Activated CD8-positive, alpha-beta T cell treated with anti-CD3 and anti-CD28 coated beads, Interleukin-2, amount 10 ng/mL, durations not matched to agents 7 days and 5 days (primary cell): Measurements from ENCODE around the gene PTCD1. TPM values are rescaled to one million over a fixed set of nuclear protein-coding genes. Genes with fewer than 3 reads are reported as not detected.
A peak's percentile ranks its signal among the peaks of the same experiment; 100 is the strongest.

Source experiments
- ATAC-seq: fragments of 150-1000 bp; cut with Tn5 transposase; one replicate; pipeline ENCODE4 v1.10.0; 2021; ENCODE audit warnings: moderate library complexity
- CTCF ChIA-PET: fragments of 350-600 bp; sonication (Branson Sonifier 250); formaldehyde crosslinking; loops from one replicate; lab custom pipeline; 2021; ENCODE audit warnings: antibody characterized with exemption; lab: Charles Lee
- POLR2A ChIA-PET: fragments of 350-600 bp; sonication (Branson Sonifier 250); formaldehyde crosslinking; loops from one replicate; lab custom pipeline; 2021; ENCODE audit warnings: antibody characterized with exemption; lab: Charles Lee
- DNase-seq: peaks from one replicate; pipeline ENCODE4 v3.0.0-alpha.2; 2020
- H3K27ac Mint-ChIP-seq: one replicate; pipeline ENCODE4 v1.8.0; 2021; ENCODE audit warnings: mild to moderate bottlenecking, mixed read lengths
- H3K27me3 Mint-ChIP-seq: one replicate; pipeline ENCODE4 v1.8.0; 2021; ENCODE audit warnings: low read depth, mixed read lengths
- H3K36me3 Mint-ChIP-seq: one replicate; pipeline ENCODE4 v1.8.0; 2021; ENCODE audit warnings: low read depth, mixed read lengths
- H3K4me1 Mint-ChIP-seq: one replicate; pipeline ENCODE4 v1.8.0; 2021; ENCODE audit warnings: low read depth, mixed read lengths
- H3K4me3 Mint-ChIP-seq: one replicate; pipeline ENCODE4 v1.8.0; 2021; ENCODE audit warnings: mild to moderate bottlenecking, mixed read lengths
- H3K9me3 Mint-ChIP-seq: one replicate; pipeline ENCODE4 v1.8.0; 2022; ENCODE audit warnings: mixed read lengths; ENCODE audit not compliant: insufficient read depth
- total RNA-seq, 2 experiments: library from RNA; stranded (reverse); gene quantifications; one replicate each; pipeline ENCODE4 v1.2.3, GENCODE V29; 2021

PTCD1 gene, protein sequence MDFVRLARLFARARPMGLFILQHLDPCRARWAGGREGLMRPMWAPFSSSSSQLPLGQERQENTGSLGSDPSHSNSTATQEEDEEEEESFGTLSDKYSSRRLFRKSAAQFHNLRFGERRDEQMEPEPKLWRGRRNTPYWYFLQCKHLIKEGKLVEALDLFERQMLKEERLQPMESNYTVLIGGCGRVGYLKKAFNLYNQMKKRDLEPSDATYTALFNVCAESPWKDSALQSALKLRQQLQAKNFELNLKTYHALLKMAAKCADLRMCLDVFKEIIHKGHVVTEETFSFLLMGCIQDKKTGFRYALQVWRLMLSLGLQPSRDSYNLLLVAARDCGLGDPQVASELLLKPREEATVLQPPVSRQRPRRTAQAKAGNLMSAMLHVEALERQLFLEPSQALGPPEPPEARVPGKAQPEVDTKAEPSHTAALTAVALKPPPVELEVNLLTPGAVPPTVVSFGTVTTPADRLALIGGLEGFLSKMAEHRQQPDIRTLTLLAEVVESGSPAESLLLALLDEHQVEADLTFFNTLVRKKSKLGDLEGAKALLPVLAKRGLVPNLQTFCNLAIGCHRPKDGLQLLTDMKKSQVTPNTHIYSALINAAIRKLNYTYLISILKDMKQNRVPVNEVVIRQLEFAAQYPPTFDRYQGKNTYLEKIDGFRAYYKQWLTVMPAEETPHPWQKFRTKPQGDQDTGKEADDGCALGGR
- 10 to 100 TPM; 10.9 to 13.4 TPM for total RNA-seq

DNA sequence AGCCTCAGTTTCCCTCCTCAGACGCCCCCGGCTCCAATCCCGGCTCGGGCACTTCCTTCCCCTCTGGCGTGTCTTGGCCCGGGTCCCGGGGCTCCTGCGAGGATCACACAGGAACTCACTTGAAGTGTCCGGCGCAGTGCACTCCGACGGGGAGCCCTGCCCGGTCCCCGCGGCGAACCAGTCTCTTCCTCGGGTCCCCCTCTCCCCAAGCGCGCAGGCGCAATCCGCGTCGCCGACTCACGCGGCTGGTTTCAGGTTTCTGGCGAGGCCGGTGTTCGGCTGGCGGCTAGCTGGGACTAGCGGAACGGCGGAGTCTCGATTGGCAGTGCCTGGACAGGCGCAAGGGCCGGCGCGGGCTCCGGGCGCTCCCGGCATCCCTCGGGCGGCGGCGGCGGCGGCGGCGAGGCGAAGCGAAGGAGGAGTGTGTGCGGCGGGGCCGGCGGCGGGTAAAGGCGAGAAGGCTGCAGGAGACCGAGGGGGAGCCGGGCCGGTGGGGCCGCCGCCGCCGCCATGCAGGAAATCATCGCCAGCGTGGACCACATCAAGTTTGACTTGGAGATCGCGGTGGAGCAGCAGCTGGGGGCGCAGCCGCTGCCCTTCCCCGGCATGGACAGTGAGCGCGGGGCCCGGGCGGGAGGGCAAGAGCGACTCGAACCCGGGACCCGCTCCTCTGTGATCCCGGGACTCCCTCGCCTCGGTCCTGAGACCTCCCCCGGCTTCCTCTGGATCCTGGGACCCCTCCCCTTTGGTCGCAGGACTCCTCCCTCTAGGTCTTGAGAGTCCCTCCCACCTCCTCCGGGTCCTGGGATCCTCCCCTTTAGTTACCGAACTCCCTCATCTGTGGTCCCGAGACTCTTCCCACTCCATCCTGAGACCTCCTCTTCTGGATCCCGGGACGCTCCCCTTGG, at the start of gene PTCD1, which contains the start of gene CPSF4:
TSS of gene PTCD1 (minus strand) at position 226 of the 908 bp plus-strand sequence. CDS start 3,556 bp downstream, outside the sequence.
TSS of gene CPSF4 (plus strand) at position 371 of the 908 bp plus-strand sequence. CDS start at position 511, 140 bp downstream.
- POLR2A ChIA-PET = interaction anchor here (0.7 to 1.7 kb wide), 4 partner anchors 21 to 40 kb away, joined by 3 to 12 read pairs (median 4); partner anchors contain the start of genes BUD31 and PDAP1
- DNase-seq = peak; percentile 92
- Mint-ChIP-seq H3K27me3 (no peaks in the 10 kb centered on the region), H3K9me3 (no peaks in the 10 kb centered on the region), H3K4me1 (peaks cover 30% of the 10 kb centered on the region), H3K4me3 (peak within 1 kb of the TSS; percentile 98), H3K36me3 (peaks cover 31% of the 10 kb centered on the region), H3K27ac (peak within 1 kb of the TSS; percentile 96)
- CTCF ChIA-PET = interaction anchor here (0.6 to 1.3 kb wide), 4 partner anchors 9 to 61 kb away, joined by 3 to 4 read pairs (median 4); partner anchors contain the start of genes BUD31 and ZNF394
- ATAC-seq = peak; percentile 91

DNA sequence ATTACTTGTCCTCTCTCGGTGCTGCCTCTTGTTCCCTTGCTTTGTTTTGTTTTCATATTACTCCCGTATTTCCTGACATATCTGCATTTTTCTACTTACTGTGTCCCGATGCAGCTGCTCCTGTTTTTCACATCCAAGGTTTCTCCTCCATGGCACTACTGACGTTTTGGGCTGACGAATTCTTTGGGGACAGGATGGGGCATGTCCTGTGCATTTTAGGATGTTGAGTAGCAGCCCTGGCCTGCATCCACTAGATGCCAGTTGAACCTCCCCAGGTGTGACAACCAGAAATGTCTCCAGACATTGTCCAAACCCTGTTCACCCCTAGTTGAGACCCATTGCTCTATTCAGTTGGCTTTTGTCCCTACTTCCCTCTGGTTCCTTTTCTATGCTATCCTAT, 46.5 kb upstream of the PTCD1 start:
- H3K9me3 Mint-ChIP-seq = no peaks in the 10 kb centered on the region
- DNase-seq (no peak), ATAC-seq (no peak)
- CTCF ChIA-PET = no interaction called here
- POLR2A ChIA-PET = no interaction called here
- H3K4me3 Mint-ChIP-seq = no peak overlapping the region
- peaks cover 61% of the 10 kb centered on the region for H3K36me3 Mint-ChIP-seq
- peak overlapping the region; percentile 18 for H3K27ac Mint-ChIP-seq
- H3K4me1 Mint-ChIP-seq = peaks cover 2% of the 10 kb centered on the region
- H3K27me3 Mint-ChIP-seq = no peaks in the 10 kb centered on the region

DNA sequence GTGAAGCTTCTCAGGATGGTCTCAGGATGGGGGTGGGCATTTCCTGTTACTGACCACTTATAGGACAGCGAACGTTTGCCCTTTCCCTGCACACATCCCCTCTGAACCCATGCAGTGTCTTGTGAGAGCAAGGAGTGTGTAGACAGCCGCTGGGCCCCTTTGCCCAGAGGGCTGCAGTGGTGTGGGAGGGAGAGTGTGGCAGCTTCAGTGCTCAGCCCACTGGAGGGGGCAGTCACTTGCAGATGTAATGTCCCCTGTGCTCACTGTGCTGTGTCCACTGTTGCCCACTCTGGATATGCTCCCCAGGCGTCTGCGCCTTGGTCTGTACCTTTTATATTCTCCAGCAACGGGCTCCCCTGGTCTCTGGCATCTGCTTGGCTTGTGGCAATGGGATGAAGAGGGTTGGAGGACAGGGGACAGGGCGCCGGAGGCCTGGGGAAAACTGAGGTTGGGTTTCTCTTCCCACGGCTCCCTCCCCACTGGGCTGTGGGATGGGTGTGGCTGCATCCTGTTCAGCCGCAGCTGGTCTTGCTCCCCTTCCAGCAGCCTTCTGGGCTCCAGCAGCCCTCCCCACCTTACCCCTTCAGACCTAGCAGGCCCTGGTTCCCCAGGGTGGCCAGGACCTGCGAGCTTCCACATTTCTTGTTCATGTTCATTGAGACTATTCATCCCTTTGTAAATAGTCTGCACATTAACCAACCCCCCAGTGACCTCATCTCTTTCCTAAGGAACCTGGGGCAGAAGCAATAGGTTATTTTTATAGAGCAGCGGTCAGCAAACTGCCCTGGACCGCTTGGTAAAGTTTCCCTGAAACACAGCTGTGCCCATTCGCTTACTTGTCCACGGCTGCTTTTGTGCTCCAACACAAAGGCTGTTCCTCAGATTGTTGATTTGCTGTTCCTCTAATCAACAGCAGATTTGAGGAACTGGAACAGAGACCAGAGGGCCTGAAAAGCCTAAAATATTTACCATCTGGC, 40.2 kb upstream of the PTCD1 start:
- CTCF ChIA-PET = no interaction called here

DNA sequence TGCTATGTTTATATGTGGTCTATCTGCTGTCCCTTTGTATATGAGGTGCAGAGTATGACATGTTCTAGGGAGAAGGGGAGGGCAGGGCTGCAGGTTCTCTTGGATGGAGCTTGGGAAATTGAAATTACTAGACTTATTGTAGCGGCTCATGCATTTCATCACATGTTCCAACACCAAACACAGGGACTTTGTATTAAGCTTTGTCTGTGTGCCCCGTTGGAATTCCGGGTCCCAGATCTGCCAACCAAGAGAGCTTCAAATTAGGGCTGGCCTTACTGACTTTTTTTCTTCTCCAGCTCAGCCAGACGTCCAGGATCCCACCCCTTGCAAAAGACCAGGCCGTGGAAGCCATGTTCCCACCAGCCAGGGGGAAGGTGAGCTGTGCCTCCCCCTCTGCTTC, 37.5 kb upstream of the PTCD1 start:
- ATAC-seq = no peak
- peaks cover 1% of the 10 kb centered on the region for H3K27me3 Mint-ChIP-seq
- no peak overlapping the region for H3K27ac Mint-ChIP-seq
- peaks cover 56% of the 10 kb centered on the region for H3K36me3 Mint-ChIP-seq
- H3K4me3 Mint-ChIP-seq = no peak overlapping the region
- ChIA-PET POLR2A (interaction anchor here (2.3 kb wide), 1 partner anchor 24 kb away, joined by 15 read pairs; the partner anchor contains the start of gene ZNF394), CTCF (interaction anchor here (1.2 to 1.4 kb wide), 2 partner anchors 25 to 67 kb away, joined by 3 to 4 read pairs; partner anchors contain the start of genes BUD31 and PDAP1)
- no peak for DNase-seq
- no peaks in the 10 kb centered on the region for H3K9me3 Mint-ChIP-seq
- H3K4me1 Mint-ChIP-seq = peaks cover 53% of the 10 kb centered on the region

More for the DNA sequence above, 40.2 kb upstream of the PTCD1 start:
- POLR2A ChIA-PET = interaction anchor here (0.5 to 1.2 kb wide), 2 partner anchors 72 to 79 kb away, joined by 3 read pairs; no protein-coding TSS in a partner anchor
- Mint-ChIP-seq H3K4me3 (no peak overlapping the region), H3K9me3 (no peaks in the 10 kb centered on the region), H3K27me3 (no peaks in the 10 kb centered on the region), H3K27ac (peak overlapping the region; percentile 76), H3K4me1 (peaks cover 42% of the 10 kb centered on the region), H3K36me3 (peaks cover 58% of the 10 kb centered on the region)
- DNase-seq = no peak
- ATAC-seq = peak; percentile 28

DNA sequence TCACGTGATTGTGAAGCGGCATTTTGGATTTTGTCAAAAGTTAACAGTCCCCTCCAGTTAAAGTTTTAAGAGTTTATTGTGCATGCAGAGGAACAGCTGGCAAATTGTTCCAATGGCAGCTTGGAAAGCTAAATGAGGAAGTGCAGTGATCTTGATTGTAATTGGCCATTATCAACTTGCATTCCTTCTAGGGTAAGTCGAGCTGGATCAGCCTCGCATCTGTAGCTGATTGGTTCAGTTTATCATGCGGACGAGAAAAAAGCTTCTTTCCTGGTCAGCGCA, 34.7 kb upstream of the PTCD1 start:
- Mint-ChIP-seq H3K4me1 (peaks cover 43% of the 10 kb centered on the region), H3K27me3 (peaks cover 2% of the 10 kb centered on the region), H3K9me3 (no peaks in the 10 kb centered on the region), H3K4me3 (peak overlapping the region; percentile 97), H3K36me3 (peaks cover 34% of the 10 kb centered on the region), H3K27ac (peak overlapping the region; percentile 93)
- POLR2A ChIA-PET = interaction anchor here (0.7 to 1.4 kb wide), 6 partner anchors 27 to 653 kb away, joined by 3 to 6 read pairs (median 4); partner anchors contain the start of genes BUD31, PDAP1, ZKSCAN5 and ZNF394
- ATAC-seq = peak; percentile 2
- CTCF ChIA-PET = interaction anchor here (1.2 to 1.3 kb wide), 2 partner anchors 8 to 27 kb away, joined by 4 read pairs; partner anchors contain the start of gene ZNF394
- DNase-seq = no peak

DNA sequence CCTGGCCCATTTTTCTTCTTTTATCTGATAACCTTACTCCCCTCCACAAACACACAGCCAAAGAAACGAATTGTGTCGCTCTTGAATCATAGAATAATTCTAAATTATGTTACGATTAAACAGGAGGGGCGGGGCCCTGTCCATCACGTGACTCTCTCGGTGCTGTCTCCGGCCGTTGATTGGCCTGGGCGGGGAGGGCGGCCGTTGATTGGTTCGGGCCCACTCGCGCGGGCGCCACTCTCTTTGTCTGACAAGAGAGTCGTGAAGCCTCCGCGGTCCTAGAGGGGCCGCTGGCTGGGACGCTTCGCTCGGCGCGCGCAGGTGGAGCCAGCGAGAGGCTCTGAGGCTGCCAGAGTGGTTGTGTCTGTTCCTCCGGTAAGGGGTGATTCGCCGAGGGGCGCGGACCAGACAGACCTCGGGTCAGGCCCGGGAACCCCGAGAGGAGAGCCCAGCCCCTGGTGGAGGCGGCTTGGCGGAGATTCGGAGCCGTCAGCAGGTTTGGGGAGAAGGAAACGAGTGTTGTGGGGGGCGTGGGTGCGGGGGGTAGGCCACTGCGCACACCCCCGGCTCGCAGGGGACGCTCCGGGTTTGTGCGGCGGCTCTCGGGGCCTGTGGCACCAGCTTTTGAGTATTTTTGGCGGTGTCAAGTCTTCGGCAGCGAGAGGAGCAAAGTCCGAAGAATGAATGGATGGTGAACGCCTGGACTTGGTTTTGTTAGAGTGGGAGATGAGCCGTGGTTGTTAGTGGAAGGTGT, 34.1 kb upstream of the PTCD1 start, which contains the start of gene ZNF789:
TSS of gene ZNF789 (plus strand) at position 330 of the 754 bp plus-strand sequence. CDS start 3,567 bp downstream, outside the sequence.
- Mint-ChIP-seq H3K4me1 (peaks cover 38% of the 10 kb centered on the region), H3K4me3 (peak within 1 kb of the TSS; percentile 97), H3K27me3 (peaks cover 2% of the 10 kb centered on the region), H3K36me3 (peaks cover 29% of the 10 kb centered on the region), H3K27ac (peak within 1 kb of the TSS; percentile 93), H3K9me3 (no peaks in the 10 kb centered on the region)
- DNase-seq (peak; percentile 99), ATAC-seq (peak; percentile 98)
- ChIA-PET POLR2A (interaction anchor here (0.9 to 1.4 kb wide), 5 partner anchors 27 to 97 kb away, joined by 3 to 6 read pairs (median 4); partner anchors contain the start of genes BUD31, PDAP1, ZKSCAN5 and ZNF394), CTCF (interaction anchor here (1.2 kb wide), 1 partner anchor 27 kb away, joined by 4 read pairs; the partner anchor contains the start of gene ZNF394)

DNA sequence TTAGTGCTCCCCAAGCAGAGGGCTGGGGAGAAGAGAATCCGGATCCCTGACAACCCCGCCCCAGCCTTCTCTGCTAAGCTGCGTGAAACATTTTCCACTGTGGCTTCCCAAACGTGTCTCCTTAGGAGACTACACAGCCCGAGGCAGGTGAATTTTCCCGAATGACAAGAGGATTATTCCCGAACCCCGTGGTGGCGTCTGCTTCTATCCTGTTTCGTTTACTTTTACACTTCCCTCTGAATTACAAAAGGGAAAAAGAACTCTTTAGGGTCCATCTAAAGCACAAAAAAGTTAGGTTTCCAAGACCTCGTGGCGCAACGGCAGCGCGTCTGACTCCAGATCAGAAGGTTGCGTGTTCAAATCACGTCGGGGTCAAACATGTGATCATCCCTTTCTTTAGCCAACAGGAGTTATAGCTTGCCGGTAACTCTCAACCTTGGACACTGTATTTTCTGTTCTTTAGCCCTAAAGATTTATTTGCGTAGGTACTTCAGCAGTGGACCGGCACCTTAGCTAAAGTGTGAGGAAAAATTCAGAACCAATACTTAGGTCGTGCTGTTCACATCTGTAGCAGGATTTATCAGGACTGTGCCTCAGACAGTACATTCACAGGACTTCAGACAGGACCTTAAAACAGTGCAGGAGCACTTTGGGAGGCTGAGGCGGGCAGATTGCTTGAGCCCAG, 30.9 kb upstream of the PTCD1 start:
- peaks cover 20% of the 10 kb centered on the region for H3K36me3 Mint-ChIP-seq
- H3K9me3 Mint-ChIP-seq = no peaks in the 10 kb centered on the region
- H3K4me3 Mint-ChIP-seq = no peak overlapping the region
- ATAC-seq = no peak
- H3K27ac Mint-ChIP-seq = no peak overlapping the region
- H3K27me3 Mint-ChIP-seq = peaks cover 2% of the 10 kb centered on the region
- POLR2A ChIA-PET = interaction anchor here (0.6 kb wide), 1 partner anchor 24 kb away, joined by 3 read pairs; no protein-coding TSS in a partner anchor
- H3K4me1 Mint-ChIP-seq = peaks cover 35% of the 10 kb centered on the region
- DNase-seq = no peak
- CTCF ChIA-PET = no interaction called here

DNA sequence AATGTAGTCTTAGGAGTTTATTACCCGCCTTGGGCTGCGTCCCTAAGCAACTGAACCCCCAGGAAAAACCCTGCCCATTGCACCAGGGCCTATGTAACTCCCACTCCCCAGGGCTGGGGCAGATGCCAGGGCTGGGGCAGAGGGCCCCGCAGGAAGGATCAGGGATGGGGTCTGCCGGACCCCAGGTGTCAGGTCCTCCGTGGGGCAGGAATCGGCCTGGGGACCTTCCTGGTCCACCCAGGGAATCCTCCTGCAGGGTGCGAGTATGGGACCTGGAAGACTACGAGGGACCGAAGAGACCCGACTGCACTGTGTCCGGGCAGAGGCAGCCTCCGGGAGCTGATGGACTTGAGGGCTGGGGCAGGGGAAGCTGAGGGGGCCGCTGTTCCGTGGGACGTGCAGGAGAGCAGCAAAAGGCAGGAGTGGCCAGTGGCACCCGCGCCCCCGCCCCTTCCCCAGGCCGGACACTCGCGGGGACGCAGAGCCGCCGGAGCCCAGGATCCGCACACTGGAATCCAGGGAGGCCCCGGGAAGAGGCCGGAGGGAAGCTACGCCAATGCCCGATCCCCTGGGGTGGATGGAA, 29.8 kb upstream of the PTCD1 start:
- no peak overlapping the region for H3K4me3 Mint-ChIP-seq
- ChIA-PET CTCF (no interaction called here), POLR2A (no interaction called here)
- H3K27me3 Mint-ChIP-seq = peaks cover 2% of the 10 kb centered on the region
- no peaks in the 10 kb centered on the region for H3K9me3 Mint-ChIP-seq
- H3K27ac Mint-ChIP-seq = no peak overlapping the region
- H3K4me1 Mint-ChIP-seq = peaks cover 34% of the 10 kb centered on the region
- ATAC-seq = no peak
- DNase-seq = no peak
- peaks cover 24% of the 10 kb centered on the region for H3K36me3 Mint-ChIP-seq

DNA sequence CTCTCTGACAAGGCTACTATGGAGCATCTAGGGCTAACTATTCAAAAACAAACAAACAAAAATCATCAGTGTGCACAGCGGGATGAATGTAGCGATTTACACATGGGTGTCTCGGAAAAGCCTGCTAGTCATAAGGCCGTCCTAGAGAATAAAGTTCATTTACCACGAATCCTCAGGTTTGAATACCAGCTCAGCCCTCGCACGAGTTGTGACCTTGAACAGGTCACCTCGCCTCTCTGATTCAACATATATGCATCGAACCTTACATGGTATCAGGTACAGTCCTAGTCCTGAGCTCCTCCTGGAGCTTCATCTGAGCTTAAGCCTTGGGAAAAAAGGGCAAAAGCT, 26.8 kb upstream of the PTCD1 start:
- H3K9me3 Mint-ChIP-seq = no peaks in the 10 kb centered on the region
- POLR2A ChIA-PET = interaction anchor here (1.2 to 2.4 kb wide), 3 partner anchors 40 to 93 kb away, joined by 3 to 8 read pairs (median 7); partner anchors contain the start of genes BUD31, PDAP1 and ZNF655
- peak; percentile 13 for ATAC-seq
- DNase-seq = no peak
- CTCF ChIA-PET = interaction anchor here (1.0 to 1.2 kb wide), 2 partner anchors 9 to 27 kb away, joined by 3 to 4 read pairs; no protein-coding TSS in a partner anchor
- peaks cover 32% of the 10 kb centered on the region for H3K36me3 Mint-ChIP-seq
- peak overlapping the region; percentile 77 for H3K4me3 Mint-ChIP-seq
- peak overlapping the region; percentile 87 for H3K27ac Mint-ChIP-seq
- peaks cover 33% of the 10 kb centered on the region for H3K4me1 Mint-ChIP-seq
- no peaks in the 10 kb centered on the region for H3K27me3 Mint-ChIP-seq
